GM10248 (cell line): ENCODE measurements around the gene SOAT1.
"Not testable (repeated sequence)": the region's sequence is repeated elsewhere in the genome, so short reads cannot be mapped to it uniquely, and the experiment has no call there.

Experiments used
- CTCF ChIA-PET: fragments of 300-600 bp; sonication (Branson Sonifier 250); formaldehyde crosslinking; extraction: SDS; loops from one replicate; lab custom pipeline; 2021; ENCODE audit warnings: antibody characterized with exemption; lab: Yijun Ruan, JAX
- POLR2A ChIA-PET: fragments of 350-650 bp; sonication (Branson Sonifier 250); formaldehyde crosslinking; extraction: SDS; loops from one replicate; lab custom pipeline; 2020; ENCODE audit warnings: antibody characterized with exemption; lab: Yijun Ruan, JAX
- DNase-seq: peaks from one replicate; pipeline ENCODE4 v3.0.0; 2012; ENCODE audit errors: extremely low spot score
- CTCF ChIP-seq: IDR thresholded peaks from 2 replicates; pipeline ENCODE4 v1.5.1; 2012; ENCODE audit warnings: mild to moderate bottlenecking, low read depth; ENCODE audit errors: extremely low read depth, missing control alignments, control extremely low read depth

The SOAT1 gene

GRCh38 chr1:179351281-179351680, 57.7 kb downstream of the SOAT1 start:
- no peak for TF ChIP-seq CTCF
- ChIA-PET POLR2A (no interaction called here), CTCF (interaction anchor here (1.1 kb wide), 1 partner anchor 19 kb away, joined by 3 read pairs; no protein-coding TSS in a partner anchor)
- no peak for DNase-seq

GRCh38 chr1:179352236-179352635, 58.6 kb downstream of the SOAT1 start:
- POLR2A ChIA-PET: no interaction called here
- TF ChIP-seq CTCF: no peak
- no peak for DNase-seq
- CTCF ChIA-PET: interaction anchor here (0.8 to 1.1 kb wide), 2 partner anchors 10 to 18 kb away, joined by 3 read pairs; no protein-coding TSS in a partner anchor

DNA sequence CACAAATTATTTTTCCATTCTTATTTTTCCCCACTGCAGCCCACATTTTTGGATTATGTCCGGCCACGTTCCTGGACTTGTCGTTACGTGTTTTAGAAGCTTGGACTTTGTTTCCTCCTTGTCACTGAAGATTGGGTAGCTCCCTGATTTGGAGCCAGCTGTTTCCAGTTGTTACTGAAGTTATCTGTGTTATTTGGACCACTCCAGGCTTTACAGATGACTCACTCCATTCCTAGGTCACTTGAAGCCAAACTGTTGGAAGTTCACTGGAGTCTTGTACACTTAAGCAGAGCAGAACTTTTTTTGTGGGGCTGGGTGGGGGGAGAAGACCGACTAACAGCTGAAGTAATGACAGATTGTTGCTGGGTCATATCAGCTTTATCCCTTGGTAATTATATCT, 59.9 kb downstream of the SOAT1 start:
- POLR2A ChIA-PET: no interaction called here
- TF ChIP-seq CTCF: no peak
- DNase-seq: no peak
- CTCF ChIA-PET: interaction anchor here (0.9 to 1.2 kb wide), 2 partner anchors 11 to 15 kb away, joined by 3 to 4 read pairs; no protein-coding TSS in a partner anchor

GRCh38 chr1:179361631-179362030, 68.0 kb downstream of the SOAT1 start:
- CTCF ChIA-PET: interaction anchor here (1.6 kb wide), 1 partner anchor 9 kb away, joined by 3 read pairs; no protein-coding TSS in a partner anchor
- DNase-seq, POLR2A ChIA-PET: not testable (repeated sequence)

DNA sequence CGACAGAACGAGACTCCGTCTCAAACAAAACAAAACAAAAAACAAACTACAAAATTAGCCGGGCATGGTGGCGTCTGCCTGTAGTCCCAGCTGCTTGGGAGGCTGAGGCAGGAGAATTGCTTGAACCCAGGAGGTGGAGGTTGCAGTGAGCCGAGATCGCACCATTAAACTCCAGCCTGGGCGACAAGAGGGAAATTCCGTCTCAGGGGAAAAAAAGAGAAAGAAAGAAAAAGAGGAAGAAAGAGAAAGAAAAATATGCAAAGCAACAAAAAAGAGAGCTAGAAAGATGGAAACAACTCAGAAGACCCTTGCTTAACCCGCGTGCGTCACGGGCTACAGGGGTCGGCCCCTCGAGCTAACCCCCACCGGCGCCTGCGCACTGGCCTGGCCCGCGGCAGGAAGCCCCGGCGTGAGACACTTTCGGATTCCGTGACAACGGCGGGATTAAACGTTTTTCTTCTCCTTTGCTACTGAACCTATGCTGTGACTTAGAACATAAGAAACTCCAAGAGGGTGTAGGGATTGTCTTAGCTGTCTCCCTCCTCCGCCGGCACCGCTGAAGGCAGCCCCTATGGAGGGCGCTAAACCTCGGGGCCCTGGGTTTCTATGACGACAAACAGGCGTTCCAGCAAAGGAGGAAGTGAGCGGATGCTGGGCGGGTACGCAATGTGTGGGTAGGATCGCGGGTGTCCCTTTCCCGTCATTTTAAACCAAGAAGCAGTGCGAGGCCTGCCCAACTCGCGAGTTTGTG, 71.9 kb downstream of the SOAT1 start, which contains the start of gene AXDND1:
Gene AXDND1, plus strand, starts transcription at position 630 of the 751 bp plus-strand sequence. CDS start 539 bp downstream, outside the sequence.
- CTCF ChIA-PET: interaction anchor here (0.7 to 1.6 kb wide), 6 partner anchors 9 to 813 kb away, joined by 3 to 5 read pairs (median 3); partner anchors contain the start of gene SOAT1
- TF ChIP-seq CTCF: no peak
- DNase-seq: peak; percentile 90
- POLR2A ChIA-PET: interaction anchor here (0.5 to 1.2 kb wide), 2 partner anchors 246 to 351 kb away, joined by 3 to 4 read pairs; no protein-coding TSS in a partner anchor

DNA sequence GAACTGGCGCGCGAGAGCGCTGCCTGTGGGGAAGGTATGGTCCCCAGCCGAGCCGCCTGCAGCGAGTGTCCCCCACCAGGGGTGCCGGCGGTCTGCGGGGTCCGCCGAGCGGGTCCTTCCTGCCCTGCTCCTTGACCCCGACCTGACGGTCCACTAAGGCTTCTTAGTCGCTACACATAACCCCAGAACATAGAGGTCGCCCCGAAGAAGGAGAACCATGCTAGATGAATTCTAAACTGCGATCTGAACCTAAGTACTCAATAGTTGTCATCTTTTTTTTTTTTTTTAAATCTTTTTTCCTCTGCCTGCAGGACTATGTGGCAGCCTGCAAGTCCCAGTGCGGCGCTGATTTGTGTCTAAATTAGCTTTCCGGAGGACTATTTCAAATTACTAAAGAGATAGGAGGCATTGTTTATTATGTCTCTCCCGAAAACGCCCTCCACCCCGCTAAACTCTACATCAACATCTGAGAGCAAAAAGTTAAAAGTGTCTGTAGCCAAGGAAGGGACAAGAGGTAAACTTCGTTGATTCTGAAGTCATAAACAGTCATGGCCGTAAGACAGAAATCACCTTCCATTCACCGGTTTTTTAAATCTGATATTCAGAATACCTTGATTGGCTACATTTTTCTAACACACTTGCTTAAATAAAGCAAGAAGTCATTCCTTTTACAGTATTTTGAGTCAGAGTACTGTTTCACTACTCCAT, 72.7 kb downstream of the SOAT1 start:
- POLR2A ChIA-PET: interaction anchor here (0.5 to 1.2 kb wide), 2 partner anchors 246 to 351 kb away, joined by 3 to 4 read pairs; no protein-coding TSS in a partner anchor
- DNase-seq: peak; percentile 15

More for the DNA sequence above, 72.7 kb downstream of the SOAT1 start:
- no peak for TF ChIP-seq CTCF
- CTCF ChIA-PET: interaction anchor here (1.0 to 6.9 kb wide), 3 partner anchors 245 to 288 kb away, joined by 4 to 46 read pairs (median 5); no protein-coding TSS in a partner anchor
